HG02610 (cell line): ENCODE measurements around the gene FTCD.
"Not testable (repeated sequence)": the region's sequence is repeated elsewhere in the genome, so short reads cannot be mapped to it uniquely, and the experiment has no call there.

ENCODE experiments used
- ATAC-seq: cut with Tn5 transposase; IDR thresholded peaks from one replicate; pipeline ENCODE4 v1.9.1; 2021; ENCODE audit warnings: mild to moderate bottlenecking, moderate library complexity; ENCODE audit not compliant: unreplicated experiment

FTCD gene

GRCh38 chr21:46113497-46114176 lies 41.7 kb downstream of the FTCD start:
- no peak for ATAC-seq

GRCh38 chr21:46112725-46113215 lies 42.6 kb downstream of the FTCD start:
- ATAC-seq = no peak

GRCh38 chr21:46111857-46112724 lies 43.3 kb downstream of the FTCD start:
- ATAC-seq = no peak

GRCh38 chr21:46111193-46111571 lies 44.2 kb downstream of the FTCD start:
- no peak for ATAC-seq

GRCh38 chr21:46110499-46111192 lies 44.7 kb downstream of the FTCD start:
- ATAC-seq = no peak

- no peak for ATAC-seq
These were observed 45.8 kb downstream of the FTCD start for GRCh38 chr21:46109313-46110221.

- no peak for ATAC-seq
These were observed 46.5 kb downstream of the FTCD start for GRCh38 chr21:46108827-46109312.

GRCh38 chr21:46107376-46107775 lies 48.0 kb downstream of the FTCD start:
- not testable (repeated sequence) for ATAC-seq

GRCh38 chr21:46104104-46104503 lies 51.3 kb downstream of the FTCD start:
- no peak for ATAC-seq

GRCh38 chr21:46100906-46101305 lies 54.5 kb downstream of the FTCD start:
- ATAC-seq = no peak

GRCh38 chr21:46100426-46100825 lies 55.0 kb downstream of the FTCD start:
- no peak for ATAC-seq

GRCh38 chr21:46100020-46100419 lies 55.4 kb downstream of the FTCD start:
- ATAC-seq = no peak

- no peak for ATAC-seq
These were observed 55.9 kb downstream of the FTCD start for GRCh38 chr21:46099476-46099875.

- no peak for ATAC-seq
These were observed 56.9 kb downstream of the FTCD start for GRCh38 chr21:46098303-46099141.

GRCh38 chr21:46097336-46098293 lies 57.8 kb downstream of the FTCD start, which contains the start of gene COL6A2:
Gene COL6A2 (plus strand): TSS chr21:46098112.
- no peak for ATAC-seq

GRCh38 chr21:46096596-46097335 lies 58.6 kb downstream of the FTCD start:
- no peak for ATAC-seq

GRCh38 chr21:46095814-46096595 lies 59.4 kb downstream of the FTCD start:
- ATAC-seq = no peak
